ENCODE results near the gene PLA2G3.

DNA sequence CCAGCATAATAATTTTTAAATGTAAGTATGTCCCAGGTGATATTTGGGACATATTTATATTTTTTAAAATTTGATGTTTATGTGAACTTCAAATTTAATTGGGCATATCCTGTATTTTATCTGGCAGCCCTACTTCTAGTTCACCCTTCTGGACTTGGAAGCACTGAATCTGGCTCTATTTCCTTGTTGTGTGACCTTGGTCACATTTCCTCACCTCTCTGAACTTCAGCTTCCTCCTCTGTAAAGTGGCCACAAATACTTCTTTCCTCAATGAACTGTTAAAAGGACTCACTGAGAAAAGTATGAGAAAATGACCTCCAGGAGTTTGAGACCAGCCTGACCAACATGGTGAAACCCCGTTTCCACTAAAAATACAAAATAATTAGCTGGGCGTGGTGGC is 11.6 kb upstream of the PLA2G3 start:
- TF ChIP-seq POLR2AphosphoS5 (IDR thresholded peaks at IDR 0.05; ENCODE audit: low read depth) = no peak
- TF ChIP-seq CTCF (conservative IDR thresholded peaks at IDR 0.05; ENCODE audit: low read depth in 2 of 2) = no peak
- no peak for TF ChIP-seq JUNB (IDR thresholded peaks at IDR 0.05; ENCODE audit: unreplicated experiment)

All from GM23338 (cell line).